DMS153 (cell line): Measurements from ENCODE around the gene GOSR1.
"Not testable (repeated sequence)": the region's sequence is repeated elsewhere in the genome, so short reads cannot be mapped to it uniquely, and the experiment has no call there.

ENCODE experiments used
- DNase-seq: peaks from one replicate; lab custom pipeline; 2025; lab: John Stamatoyannopoulos, UW

The GOSR1 gene

GRCh38 chr17:30505868-30506417, 28.7 kb downstream of the GOSR1 start:
- no peak for DNase-seq

GRCh38 chr17:30506481-30506880, 29.3 kb downstream of the GOSR1 start:
- no peak for DNase-seq

- DNase-seq: no peak
These were observed 36.1 kb downstream of the GOSR1 start for GRCh38 chr17:30513346-30513745.

- no peak for DNase-seq
These were observed 37.8 kb downstream of the GOSR1 start for GRCh38 chr17:30514895-30515596.

GRCh38 chr17:30517786-30518185, 40.6 kb downstream of the GOSR1 start:
- no peak for DNase-seq

- DNase-seq: no peak
These were observed 42.0 kb downstream of the GOSR1 start for GRCh38 chr17:30519166-30519565.

- DNase-seq: no peak
These were observed 42.5 kb downstream of the GOSR1 start for GRCh38 chr17:30519707-30520106.

GRCh38 chr17:30520436-30520835, 43.2 kb downstream of the GOSR1 start:
- no peak for DNase-seq

- DNase-seq: no peak
These were observed 43.7 kb downstream of the GOSR1 start for GRCh38 chr17:30520882-30521281.

GRCh38 chr17:30521766-30522165, 44.6 kb downstream of the GOSR1 start:
- no peak for DNase-seq

- not testable (repeated sequence) for DNase-seq
These were observed 46.0 kb downstream of the GOSR1 start for GRCh38 chr17:30523236-30523635.

- DNase-seq: no peak
These were observed 47.6 kb downstream of the GOSR1 start for GRCh38 chr17:30524847-30525246.

GRCh38 chr17:30526401-30526800, 49.2 kb downstream of the GOSR1 start:
- DNase-seq: no peak

- not testable (repeated sequence) for DNase-seq
These were observed 51.5 kb downstream of the GOSR1 start for GRCh38 chr17:30528701-30529100.

- no peak for DNase-seq
These were observed 53.3 kb downstream of the GOSR1 start for GRCh38 chr17:30530346-30531025.

- DNase-seq: no peak
These were observed 55.7 kb downstream of the GOSR1 start for GRCh38 chr17:30532871-30533270.

- DNase-seq: no peak
These were observed 57.1 kb downstream of the GOSR1 start for GRCh38 chr17:30534298-30534697.

GRCh38 chr17:30534938-30535921, 58.0 kb downstream of the GOSR1 start:
- no peak for DNase-seq

- not testable (repeated sequence) for DNase-seq
These were observed 59.6 kb downstream of the GOSR1 start for GRCh38 chr17:30536846-30537245.

- DNase-seq: not testable (repeated sequence)
These were observed 60.5 kb downstream of the GOSR1 start for GRCh38 chr17:30537667-30538066.

GRCh38 chr17:30541802-30542201, 64.6 kb downstream of the GOSR1 start:
- DNase-seq: no peak

- DNase-seq: no peak
These were observed 66.2 kb downstream of the GOSR1 start for GRCh38 chr17:30543456-30543855.
